ENCODE measurements around the gene PAWR.

PAWR gene, protein sequence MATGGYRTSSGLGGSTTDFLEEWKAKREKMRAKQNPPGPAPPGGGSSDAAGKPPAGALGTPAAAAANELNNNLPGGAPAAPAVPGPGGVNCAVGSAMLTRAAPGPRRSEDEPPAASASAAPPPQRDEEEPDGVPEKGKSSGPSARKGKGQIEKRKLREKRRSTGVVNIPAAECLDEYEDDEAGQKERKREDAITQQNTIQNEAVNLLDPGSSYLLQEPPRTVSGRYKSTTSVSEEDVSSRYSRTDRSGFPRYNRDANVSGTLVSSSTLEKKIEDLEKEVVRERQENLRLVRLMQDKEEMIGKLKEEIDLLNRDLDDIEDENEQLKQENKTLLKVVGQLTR

DNA sequence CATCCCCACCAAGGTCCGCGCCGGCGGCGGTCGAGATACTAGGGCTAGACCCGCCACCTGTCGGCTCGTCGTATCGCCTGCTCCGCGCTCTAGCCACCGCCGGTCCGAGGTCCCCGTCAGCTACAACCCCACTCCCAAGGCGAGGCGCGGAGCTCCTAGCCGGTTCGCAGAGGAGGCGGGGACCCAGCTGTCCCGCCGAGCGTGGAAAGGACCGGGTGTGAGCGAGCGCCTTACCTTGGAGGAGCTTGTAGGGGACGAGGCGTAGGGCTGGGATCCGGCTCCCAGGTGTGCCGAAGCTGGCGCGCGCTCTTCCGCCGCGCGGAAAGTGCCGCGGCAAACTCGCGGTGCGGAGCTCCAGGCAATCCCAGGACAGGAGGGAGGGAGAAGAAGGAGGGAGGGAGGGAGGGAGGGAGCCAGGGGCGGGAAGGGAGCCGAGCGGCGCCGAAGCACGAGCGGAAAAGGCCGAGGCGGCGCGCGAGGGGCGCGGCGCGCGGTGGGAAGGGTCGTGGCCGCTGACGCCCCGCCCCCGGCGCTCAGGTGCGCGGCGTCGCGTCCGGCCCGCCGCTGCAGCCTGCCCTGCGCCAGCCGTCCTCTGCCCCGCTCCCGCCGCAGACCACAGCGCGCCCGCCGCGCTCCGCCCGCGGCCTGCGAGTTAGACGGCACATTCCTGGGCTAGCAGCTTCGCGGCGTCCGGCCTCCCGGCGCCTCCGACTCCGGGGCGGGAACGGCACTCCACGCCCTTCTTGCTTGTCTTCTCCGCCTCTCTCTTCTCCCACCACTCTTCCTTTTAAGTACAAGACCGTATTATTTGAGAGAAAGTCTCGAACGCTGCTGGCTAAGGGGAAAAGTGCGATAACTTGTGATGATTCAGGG is at the start of gene PAWR:
Gene PAWR, minus strand, starts transcription at position 327 of the 873 bp plus-strand sequence. CDS start 720 bp downstream, outside the sequence.
- no peak for TF ChIP-seq Cebpa-rat (IDR thresholded peaks at IDR 0.05)
- Histone ChIP-seq H3K36me3 (no peaks in the 10 kb centered on the region), H3K9me3 (replicated peaks in 1 of 11) (no peaks in the 10 kb centered on the region), H3K27ac (peak within 1 kb of the TSS in 10 of 11 experiments; percentile 43 to 82 (median 76); a peak in 20 of 22 replicates), H4K20me1 (peaks cover 0 to 22% (median 0%) of the 10 kb centered on the region in 11 experiments; a peak in 7 of 22 replicates), H3K4me1 (peaks cover 11 to 37% (median 21%) of the 10 kb centered on the region in 10 experiments; a peak in 19 of 20 replicates), H3K27me3 (peaks cover 52 to 65% (median 60%) of the 10 kb centered on the region in 11 experiments), H3K4me2 (peak within 1 kb of the TSS; percentile 76 to 92 (median 88)), H3K4me3 (peak within 1 kb of the TSS; percentile 73 to 96 (median 90)), H3K9ac (peak within 1 kb of the TSS; percentile 74 to 85 (median 81))

DNA sequence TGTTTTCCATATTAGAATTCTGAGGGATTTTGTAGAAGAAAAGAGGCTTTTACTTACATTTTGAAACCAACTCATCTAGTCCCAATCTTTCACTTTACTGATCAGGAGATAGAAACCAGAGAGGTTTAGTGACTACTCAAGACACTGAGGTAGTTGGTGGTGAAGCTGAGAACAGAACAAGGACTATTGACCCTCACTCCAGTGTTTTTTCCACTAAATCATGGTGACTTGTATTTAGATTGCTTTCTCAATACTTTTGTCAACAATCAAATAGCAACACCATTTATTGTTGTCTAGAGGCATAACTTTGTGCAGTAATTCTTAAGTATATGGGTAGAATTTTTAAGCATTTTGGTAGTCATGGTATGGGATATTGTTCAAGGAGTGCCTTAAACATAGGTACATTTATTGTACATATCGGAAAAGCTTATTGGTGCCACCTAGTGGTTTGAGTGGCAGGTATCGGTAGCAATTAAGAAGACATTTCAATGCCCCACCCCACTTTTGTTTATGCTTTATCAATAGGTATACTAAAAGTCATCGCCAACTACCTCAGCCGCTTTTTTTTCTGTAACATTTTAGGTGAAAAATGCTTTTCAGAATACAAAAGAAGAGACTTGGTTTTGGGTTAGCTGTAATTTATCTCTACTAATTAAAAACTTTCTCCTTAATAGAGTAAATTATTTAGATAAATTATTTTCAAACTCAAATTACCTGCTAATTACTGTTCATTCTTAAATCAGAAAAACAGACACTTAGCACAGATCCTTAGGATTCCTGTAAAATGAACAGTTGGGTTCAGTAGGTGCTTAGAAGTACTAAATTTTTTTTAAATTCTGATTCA is 47.3 kb upstream of the PAWR start:
- H4K20me1 ChIP-seq: no peaks in the 10 kb centered on the region
- no peak overlapping the region for H3K4me2 ChIP-seq
- H3K27me3 ChIP-seq: no peaks in the 10 kb centered on the region
- H3K9ac ChIP-seq: no peak overlapping the region
- TF ChIP-seq Cebpa-rat (IDR thresholded peaks at IDR 0.05): no peak
- H3K36me3 ChIP-seq: no peaks in the 10 kb centered on the region
- H3K27ac ChIP-seq: no peak overlapping the region
- H3K4me3 ChIP-seq: no peak overlapping the region
- no peaks in the 10 kb centered on the region for H3K9me3 ChIP-seq (replicated peaks in 1 of 11)
- peaks cover 0 to 9% (median 0%) of the 10 kb centered on the region in 10 experiments; a peak in 6 of 20 replicates for H3K4me1 ChIP-seq

DNA sequence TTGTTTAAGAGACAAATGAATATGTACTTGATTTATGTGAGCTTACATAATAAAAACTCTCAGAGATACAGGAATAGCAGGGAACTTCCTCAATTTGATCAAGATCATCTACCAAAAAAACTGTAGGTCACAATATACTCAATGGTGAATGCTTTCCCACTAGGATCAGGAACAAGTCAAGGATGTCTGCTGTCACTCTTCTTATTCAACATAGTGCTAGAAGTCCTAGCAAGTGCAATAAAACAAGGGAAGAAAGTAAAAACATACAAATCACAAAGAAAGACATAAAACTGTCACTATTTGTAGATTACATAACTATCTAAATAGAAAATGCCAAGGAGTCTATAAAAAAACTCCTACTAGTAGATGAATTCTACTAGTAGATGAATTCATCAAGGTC is 41.9 kb upstream of the PAWR start:
- no peaks in the 10 kb centered on the region for H4K20me1 ChIP-seq
- TF ChIP-seq Cebpa-rat (IDR thresholded peaks at IDR 0.05): no peak
- H3K9me3 ChIP-seq (replicated peaks in 1 of 11): no peaks in the 10 kb centered on the region
- no peaks in the 10 kb centered on the region for H3K4me1 ChIP-seq
- H3K4me3 ChIP-seq: no peak overlapping the region
- no peaks in the 10 kb centered on the region for H3K27me3 ChIP-seq
- no peak overlapping the region for H3K9ac ChIP-seq
- H3K27ac ChIP-seq: no peak overlapping the region
- no peaks in the 10 kb centered on the region for H3K36me3 ChIP-seq
- H3K4me2 ChIP-seq: no peak overlapping the region

DNA sequence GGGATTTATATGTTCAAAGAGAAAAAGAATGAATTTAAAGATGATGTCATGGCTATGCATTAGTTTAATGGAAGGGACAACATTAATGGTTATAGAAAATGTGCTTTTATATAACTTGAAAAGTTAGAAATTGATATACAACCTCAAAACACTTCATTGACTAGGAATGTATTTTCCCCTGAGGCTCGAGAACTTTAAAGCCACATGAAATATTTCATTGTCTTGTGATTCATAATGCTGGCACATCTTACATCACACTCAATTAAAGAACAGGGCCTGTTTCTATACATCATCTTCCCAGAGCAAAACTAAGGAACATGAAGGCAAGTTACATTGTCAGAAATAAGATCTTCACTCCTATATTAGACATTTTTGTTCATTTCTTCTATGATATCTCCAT is 35.2 kb upstream of the PAWR start:
- H3K27me3 ChIP-seq: no peaks in the 10 kb centered on the region
- H3K4me3 ChIP-seq: no peak overlapping the region
- no peak overlapping the region for H3K9ac ChIP-seq
- no peaks in the 10 kb centered on the region for H4K20me1 ChIP-seq
- H3K4me1 ChIP-seq: no peaks in the 10 kb centered on the region
- H3K4me2 ChIP-seq: no peak overlapping the region
- no peak for TF ChIP-seq Cebpa-rat (IDR thresholded peaks at IDR 0.05)
- no peak overlapping the region for H3K27ac ChIP-seq
- H3K36me3 ChIP-seq: no peaks in the 10 kb centered on the region
- H3K9me3 ChIP-seq (replicated peaks in 1 of 11): no peaks in the 10 kb centered on the region

DNA sequence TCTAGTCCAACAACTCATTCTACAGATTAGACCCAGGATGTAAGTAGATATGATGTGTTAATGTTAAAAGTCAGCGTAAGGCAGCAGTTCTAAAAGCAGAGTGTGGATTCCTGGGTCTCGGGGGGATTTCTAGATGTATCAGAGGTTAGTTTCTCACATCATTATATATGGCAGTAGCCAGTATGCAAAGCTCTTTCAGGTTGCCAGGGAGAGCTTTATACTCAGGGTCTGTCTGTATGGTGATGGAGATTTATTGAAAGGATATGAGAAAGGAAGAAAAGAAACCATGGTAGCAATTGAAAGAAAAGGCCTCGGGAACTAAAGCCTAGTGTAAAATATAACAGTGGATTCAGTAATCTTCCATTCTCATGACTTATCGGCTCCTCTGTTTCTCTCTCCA is 26.2 kb upstream of the PAWR start:
- H4K20me1 ChIP-seq: no peaks in the 10 kb centered on the region
- no peak overlapping the region for H3K9ac ChIP-seq
- H3K36me3 ChIP-seq: no peaks in the 10 kb centered on the region
- no peaks in the 10 kb centered on the region for H3K4me1 ChIP-seq
- no peak overlapping the region for H3K27ac ChIP-seq
- H3K9me3 ChIP-seq (replicated peaks in 1 of 11): peaks cover 0 to 9% (median 3%) of the 10 kb centered on the region in 11 experiments; a peak in 8 of 22 replicates
- H3K27me3 ChIP-seq: no peaks in the 10 kb centered on the region
- H3K4me3 ChIP-seq: no peak overlapping the region
- no peak for TF ChIP-seq Cebpa-rat (IDR thresholded peaks at IDR 0.05)
- no peak overlapping the region for H3K4me2 ChIP-seq

DNA sequence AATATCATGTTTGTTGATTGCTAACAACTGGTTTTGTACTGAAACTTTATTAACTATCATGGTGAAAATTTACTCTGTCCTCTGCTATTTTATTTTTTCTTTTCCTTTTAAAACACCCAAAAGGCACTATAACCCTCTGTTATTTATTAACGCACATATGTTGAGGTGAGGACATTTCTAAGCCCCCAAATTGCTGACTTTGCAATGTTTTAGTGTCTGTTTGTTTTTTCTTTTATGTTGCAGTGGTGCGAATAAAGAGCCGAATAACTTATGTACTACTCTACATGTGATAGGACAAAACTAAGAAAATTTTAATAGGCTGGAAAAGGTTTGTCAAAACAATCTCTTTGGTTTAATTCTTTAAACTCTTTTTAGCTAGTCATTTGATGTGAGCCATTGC is 24.5 kb upstream of the PAWR start:
- Histone ChIP-seq H3K36me3 (no peaks in the 10 kb centered on the region), H3K4me2 (no peak overlapping the region), H3K4me1 (no peaks in the 10 kb centered on the region), H3K4me3 (no peak overlapping the region), H3K9me3 (replicated peaks in 1 of 11) (peaks cover 7 to 21% (median 18%) of the 10 kb centered on the region in 11 experiments; a peak in 21 of 22 replicates), H4K20me1 (no peaks in the 10 kb centered on the region), H3K9ac (no peak overlapping the region), H3K27ac (no peak overlapping the region), H3K27me3 (no peaks in the 10 kb centered on the region)
- TF ChIP-seq Cebpa-rat (IDR thresholded peaks at IDR 0.05): no peak

DNA sequence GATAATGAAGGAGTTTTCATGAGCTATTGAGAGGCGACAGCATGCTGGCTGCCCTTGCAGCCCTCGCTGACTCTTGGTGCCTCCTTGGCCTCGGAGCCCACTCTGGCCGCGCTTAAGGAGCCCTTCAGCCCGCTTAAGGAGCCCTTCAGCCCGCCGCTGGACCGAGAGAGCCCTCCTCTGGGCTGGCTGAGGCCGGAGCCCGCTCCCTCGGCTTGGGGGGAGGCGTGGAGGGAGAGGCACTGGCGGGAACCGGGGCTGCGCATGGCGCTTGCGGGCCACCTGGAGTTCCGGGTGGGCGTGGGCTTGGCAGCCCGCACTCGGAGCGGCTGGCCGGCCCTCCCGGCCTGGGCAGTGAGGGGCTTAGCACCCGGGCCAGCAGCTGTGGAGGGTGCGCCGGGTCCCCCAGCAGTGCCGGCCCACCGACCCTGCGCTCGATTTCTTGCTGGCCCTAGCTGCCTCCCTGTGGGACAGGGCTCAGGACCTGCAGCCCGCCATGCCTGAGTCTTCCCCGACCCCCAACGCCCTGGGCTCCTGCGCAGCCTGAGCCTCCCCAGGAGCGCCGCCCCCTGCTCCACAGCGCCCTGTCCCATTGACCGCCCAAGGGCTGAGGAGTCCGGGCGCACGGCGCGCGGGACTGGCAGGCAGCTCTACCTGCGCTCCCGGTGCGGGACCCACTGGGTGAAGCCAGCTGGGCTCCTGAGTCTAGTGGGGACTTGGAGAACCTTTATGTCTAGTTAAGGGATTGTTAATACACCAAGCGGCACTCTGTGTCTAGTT is 20.1 kb upstream of the PAWR start:
- Histone ChIP-seq H3K4me1 (no peaks in the 10 kb centered on the region), H3K9me3 (replicated peaks in 1 of 11) (peaks cover 7 to 21% (median 18%) of the 10 kb centered on the region in 11 experiments; a peak in 21 of 22 replicates)
- no peak for TF ChIP-seq Cebpa-rat (IDR thresholded peaks at IDR 0.05)

DNA sequence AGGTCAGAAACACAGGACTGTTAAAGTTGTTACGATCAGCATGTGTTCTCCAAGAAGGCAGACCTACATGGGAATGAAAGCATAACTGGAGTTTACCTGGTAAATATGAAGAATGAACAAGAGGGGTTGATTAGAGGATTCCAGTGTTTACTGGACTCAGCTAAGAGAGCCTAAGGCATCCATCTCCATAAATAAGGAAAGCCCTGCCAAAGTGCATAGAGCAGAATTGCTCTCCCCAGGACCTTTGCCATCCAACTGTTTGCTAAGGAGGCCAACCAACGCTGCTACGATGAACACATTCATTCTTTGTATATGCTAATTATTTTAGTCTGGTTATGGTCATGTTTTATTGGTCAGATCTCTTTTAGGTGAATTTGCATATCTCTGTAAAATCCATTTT is 17.1 kb upstream of the PAWR start:
- H3K36me3 ChIP-seq: no peaks in the 10 kb centered on the region
- no peaks in the 10 kb centered on the region for H3K4me1 ChIP-seq
- peaks cover 7 to 20% (median 18%) of the 10 kb centered on the region in 11 experiments; a peak in 21 of 22 replicates for H3K9me3 ChIP-seq (replicated peaks in 1 of 11)
- no peak overlapping the region for H3K9ac ChIP-seq
- H3K4me3 ChIP-seq: no peak overlapping the region
- H3K27ac ChIP-seq: no peak overlapping the region
- TF ChIP-seq Cebpa-rat (IDR thresholded peaks at IDR 0.05): no peak
- no peak overlapping the region for H3K4me2 ChIP-seq
- no peaks in the 10 kb centered on the region for H4K20me1 ChIP-seq
- H3K27me3 ChIP-seq: no peaks in the 10 kb centered on the region

More for the DNA sequence above, 20.1 kb upstream of the PAWR start:
- no peaks in the 10 kb centered on the region for H4K20me1 ChIP-seq
- H3K4me3 ChIP-seq: no peak overlapping the region
- H3K4me2 ChIP-seq: no peak overlapping the region
- no peaks in the 10 kb centered on the region for H3K27me3 ChIP-seq
- no peak overlapping the region for H3K27ac ChIP-seq
- H3K9ac ChIP-seq: no peak overlapping the region
- no peaks in the 10 kb centered on the region for H3K36me3 ChIP-seq
